Endothelial cell of umbilical vein (primary cell): ENCODE measurements around the gene TMEM140. TPM values are rescaled to one million over a fixed set of nuclear protein-coding genes. Genes with fewer than 3 reads are reported as not detected.

Experiments
- BruUV-seq: library from RNA; stranded (reverse); fragments of 400-500 nt; replicated peaks from 2 replicates; lab custom pipeline; 2021; lab: Mats Ljungman, UMichigan
- CTCF ChIA-PET: fragments of 300-600, 350-600 bp; sonication (Branson Sonifier 250); formaldehyde crosslinking; loops from one replicate; lab custom pipeline; 2021; ENCODE audit warnings: antibody characterized with exemption, inconsistent platforms; lab: Charles Lee
- POLR2A ChIA-PET: fragments of 300-600, 350-600 bp; sonication (Branson Sonifier 250); formaldehyde crosslinking; loops from one replicate; lab custom pipeline; 2021; ENCODE audit warnings: antibody characterized with exemption, inconsistent platforms; lab: Charles Lee
- DNase-seq: peaks from one replicate; pipeline ENCODE4 v3.0.0-alpha.2; 2011; ENCODE audit warnings: low read depth, low spot score
- FAIRE-seq: peaks from 2 replicates; lab custom pipeline; 2011; peaks lifted over from hg19 to GRCh38; lab: Jason Lieb, UNC
- H2AFZ ChIP-seq: 2 replicates; pipeline ENCODE4 v1.6.0; 2012; ENCODE audit warnings: low read depth, low read length, control low read depth, inconsistent platforms
- H3K27ac ChIP-seq: 2 replicates; pipeline ENCODE4 v1.5.1; 2011; ENCODE audit warnings: low read depth, mild to moderate bottlenecking, control low read depth, low read length, moderate library complexity; ENCODE audit not compliant: insufficient read depth
- H3K27me3 ChIP-seq, 2 experiments: 2 replicates each; pipeline versions ENCODE4 v1.6.0 to v1.6.1; 2011; ENCODE audit warnings: low read length in 2 of 2, mixed read lengths in 1 of 2; ENCODE audit not compliant: control insufficient read depth in 2 of 2, insufficient read depth in 2 of 2
- H3K36me3 ChIP-seq, 2 experiments: 2 replicates in 1 of 2; 3 replicates in 1 of 2; pipeline ENCODE4 v1.5.1; 2011; ENCODE audit warnings: low read length in 2 of 2, mild to moderate bottlenecking in 1 of 2, moderate library complexity in 1 of 2; ENCODE audit not compliant: control insufficient read depth in 2 of 2, insufficient read depth in 2 of 2; ENCODE audit errors: extremely low read depth in 1 of 2
- H3K4me1 ChIP-seq: 3 replicates; pipeline ENCODE4 v1.5.1; 2011; ENCODE audit warnings: mild to moderate bottlenecking, low read length; ENCODE audit not compliant: control insufficient read depth, insufficient read depth; ENCODE audit errors: extremely low read depth
- H3K4me2 ChIP-seq: 2 replicates; pipeline ENCODE4 v1.6.1; 2011; ENCODE audit warnings: low read length, control low read depth, mixed read lengths; ENCODE audit not compliant: insufficient read depth
- H3K4me3 ChIP-seq, 3 experiments: fragments of 200-600 bp in 1 of 3; sonication (generic), shearing (Covaris generic) in 1 of 3; replicated peaks in 1 of 3; 2 replicates each; pipeline ENCODE4 v1.5.1; 2011 to 2016; ENCODE audit warnings: control low read depth in 3 of 3, low read length in 3 of 3, mild to moderate bottlenecking in 2 of 3, inconsistent platforms in 1 of 3, low read depth in 1 of 3, moderate library complexity in 1 of 3; ENCODE audit not compliant: insufficient read depth in 1 of 3
- H3K79me2 ChIP-seq: 2 replicates; pipeline ENCODE4 v1.6.0; 2012; ENCODE audit warnings: low read length, inconsistent platforms; ENCODE audit not compliant: control insufficient read depth, insufficient read depth
- H3K9ac ChIP-seq: replicated peaks from 2 replicates; pipeline ENCODE3; 2011; ENCODE audit warnings: low read length, control low read depth; ENCODE audit not compliant: insufficient read depth; ENCODE audit errors: extremely low read depth
- H3K9me1 ChIP-seq: replicated peaks from 3 replicates; pipeline ENCODE4 v1.6.0; 2011; ENCODE audit warnings: mild to moderate bottlenecking, low read length; ENCODE audit not compliant: control insufficient read depth, insufficient read depth; ENCODE audit errors: extremely low read depth
- H3K9me3 ChIP-seq: replicated peaks from 2 replicates; pipeline ENCODE4 v1.5.1; 2012; ENCODE audit warnings: low read length, inconsistent platforms; ENCODE audit not compliant: control insufficient read depth, insufficient read depth
- H4K20me1 ChIP-seq: replicated peaks from 2 replicates; pipeline ENCODE3; 2011; ENCODE audit warnings: mild to moderate bottlenecking, low read length; ENCODE audit not compliant: control insufficient read depth, insufficient read depth; ENCODE audit errors: extremely low read depth
- EZH2 ChIP-seq: IDR thresholded peaks from 2 replicates; pipeline ENCODE4 v1.6.1; 2012; ENCODE audit warnings: borderline replicate concordance, low read depth, mild to moderate bottlenecking, moderate library complexity, low read length, inconsistent platforms; ENCODE audit not compliant: severe bottlenecking
- FOS ChIP-seq: IDR thresholded peaks from 2 replicates; pipeline ENCODE4 v1.6.1; 2011; ENCODE audit warnings: mild to moderate bottlenecking, low read length, moderate library complexity, borderline replicate concordance; ENCODE audit not compliant: insufficient read depth
- GATA2 ChIP-seq: IDR thresholded peaks from 2 replicates; pipeline ENCODE4 v1.7.0; 2011; ENCODE audit warnings: low read depth, mild to moderate bottlenecking, moderate library complexity, mixed read lengths, low read length; ENCODE audit not compliant: insufficient read length, insufficient read depth
- JUN ChIP-seq: IDR thresholded peaks from 2 replicates; pipeline ENCODE4 v1.6.1; 2011; ENCODE audit warnings: borderline replicate concordance, low read depth; ENCODE audit not compliant: insufficient read length, insufficient read depth
- MAX ChIP-seq: IDR thresholded peaks from 2 replicates; pipeline ENCODE4 v1.6.1; 2011; ENCODE audit not compliant: insufficient read depth, insufficient read length
- MYC ChIP-seq: IDR thresholded peaks from one replicate; pipeline ENCODE4 v1.6.1; 2011; ENCODE audit warnings: mild to moderate bottlenecking, low read depth, low read length
- POLR2A ChIP-seq: IDR thresholded peaks from 2 replicates; pipeline ENCODE4 v1.6.1; 2012; ENCODE audit warnings: low read depth, mild to moderate bottlenecking, control low read depth, low read length
- POLR2AphosphoS5 ChIP-seq: IDR thresholded peaks from 2 replicates; pipeline ENCODE4 v1.6.1; 2012; ENCODE audit warnings: low read depth, mild to moderate bottlenecking, control low read depth, low read length, moderate library complexity; ENCODE audit not compliant: insufficient read depth
- dilution Hi-C: fragments of 300-500 bp; cut with MboI; formaldehyde crosslinking; loops from one replicate; pipeline ENCODE4 v1.15.0; 2019; ENCODE audit warnings: low sequenced_read_pairs; ENCODE audit not compliant: extremely low pct_ligation_motif_present
- intact Hi-C: fragments of 100-400 bp; cut with micrococcal nuclease; formaldehyde crosslinking; loops from one replicate; pipeline ENCODE4 v1.10.0; 2022
- polyA plus RNA-seq, 4 experiments: library from polyadenylated mRNA; depleted of rRNA in 3 of 4; stranded (reverse) in 3 of 4; unstranded in 1 of 4; fragments of >200 nt; gene quantifications; 2 replicates each; pipeline versions ENCODE4 v1.2.1 to v1.2.3, GENCODE V29; 2011 to 2012; ENCODE audit warnings: missing spikeins in 1 of 4
- total RNA-seq: library from RNA; stranded (reverse); gene quantifications from 2 replicates; pipeline ENCODE4 v1.2.3, GENCODE V29; 2021
- TF ChIP-seq, protein P1 (sequence below), 2 donors: IDR thresholded peaks; 1 replicate in 1 of 2; 2 replicates in 1 of 2; pipeline ENCODE4 v1.5.1; 2011; ENCODE audit warnings: low read length in 2 of 2, mild to moderate bottlenecking in 2 of 2, moderate library complexity in 2 of 2, control low read depth in 1 of 2, inconsistent platforms in 1 of 2, low read depth in 1 of 2; ENCODE audit not compliant: insufficient read depth in 1 of 2; ENCODE audit errors: extremely low read depth in 1 of 2

The TMEM140 gene
- total and polyA plus RNA-seq, 2 donors (not counting 3 experiments of a cell fraction or from before 2014, with no cell fraction given): 17.9 to 26.5 TPM

DNA sequence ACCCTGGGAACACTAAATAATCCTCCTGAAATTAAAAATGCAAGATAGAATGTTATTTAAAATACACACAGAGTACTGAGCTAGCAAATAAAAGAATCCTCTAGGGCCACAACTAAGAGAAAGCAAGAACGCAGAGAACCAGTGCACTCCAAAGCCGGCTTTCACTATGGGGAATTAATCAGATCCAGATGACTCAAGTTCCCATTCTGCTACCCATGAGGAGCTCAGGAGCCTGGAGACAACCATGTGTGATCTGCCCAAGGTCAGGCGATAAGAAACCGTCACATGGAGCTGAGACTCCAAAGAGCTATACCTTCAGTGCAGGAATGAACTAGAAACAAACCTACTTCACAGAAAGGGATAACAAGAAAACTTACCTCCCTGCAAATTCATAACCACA, 42.1 kb downstream of the TMEM140 start:
- H3K9me1 ChIP-seq: no peaks in the 10 kb centered on the region
- no peak for DNase-seq
- POLR2A ChIA-PET: no interaction called here
- no peaks in the 10 kb centered on the region for H3K79me2 ChIP-seq
- CTCF ChIA-PET: no interaction called here
- H3K9me3 ChIP-seq: no peaks in the 10 kb centered on the region
- peaks cover 2 to 16% of the 10 kb centered on the region in 2 experiments for H3K36me3 ChIP-seq
- H3K27ac ChIP-seq: no peak overlapping the region
- H3K4me3 ChIP-seq: no peak overlapping the region
- no TSS peak for BruUV-seq
- dilution Hi-C loops (no loop called here), intact Hi-C loops (no loop called here)
- no peaks in the 10 kb centered on the region for H4K20me1 ChIP-seq
- H3K27me3 ChIP-seq: no peaks in the 10 kb centered on the region
- FAIRE-seq: no peak
- no peaks in the 10 kb centered on the region for H3K4me1 ChIP-seq
- H3K4me2 ChIP-seq: no peak overlapping the region
- H2AFZ ChIP-seq: no peak overlapping the region
- no peak overlapping the region for H3K9ac ChIP-seq
- TF ChIP-seq JUN (no peak), POLR2AphosphoS5 (no peak), MAX (no peak)

DNA sequence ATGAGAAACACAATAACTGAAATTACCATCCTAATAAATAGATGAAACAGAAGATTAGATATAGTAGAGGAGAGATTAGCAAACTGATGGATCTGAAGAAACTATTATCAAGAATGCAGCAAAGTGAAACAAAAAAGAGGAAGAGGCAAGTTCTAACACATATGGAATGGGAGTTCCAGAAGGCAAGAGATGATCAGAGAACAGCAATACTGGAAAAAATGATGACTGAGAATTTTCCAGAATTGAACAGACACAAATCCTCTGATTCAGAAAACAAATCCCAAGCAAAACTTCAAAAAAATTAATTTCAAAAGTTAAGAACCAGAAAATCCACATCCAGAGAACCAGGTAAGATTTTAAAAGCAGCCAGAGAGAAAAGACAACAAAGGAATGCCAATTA, 42.8 kb downstream of the TMEM140 start:
- FAIRE-seq: no peak
- CTCF ChIA-PET: no interaction called here

More for the DNA sequence above, 42.8 kb downstream of the TMEM140 start:
- Histone ChIP-seq H3K79me2 (no peaks in the 10 kb centered on the region), H3K27me3 (no peaks in the 10 kb centered on the region), H3K9ac (no peak overlapping the region), H2AFZ (no peak overlapping the region), H3K4me2 (no peak overlapping the region), H3K9me3 (no peaks in the 10 kb centered on the region), H3K27ac (no peak overlapping the region), H3K9me1 (no peaks in the 10 kb centered on the region), H3K4me1 (no peaks in the 10 kb centered on the region), H4K20me1 (no peaks in the 10 kb centered on the region), H3K36me3 (peaks cover 2 to 14% of the 10 kb centered on the region in 2 experiments), H3K4me3 (no peak overlapping the region)
- dilution Hi-C loops: no loop called here
- POLR2A ChIA-PET: no interaction called here
- no peak for TF ChIP-seq GATA2
- no peak for TF ChIP-seq MAX
- TF ChIP-seq JUN: no peak
- TF ChIP-seq POLR2AphosphoS5: no peak
- no peak for TF ChIP-seq FOS
- TF ChIP-seq, protein P1, sequence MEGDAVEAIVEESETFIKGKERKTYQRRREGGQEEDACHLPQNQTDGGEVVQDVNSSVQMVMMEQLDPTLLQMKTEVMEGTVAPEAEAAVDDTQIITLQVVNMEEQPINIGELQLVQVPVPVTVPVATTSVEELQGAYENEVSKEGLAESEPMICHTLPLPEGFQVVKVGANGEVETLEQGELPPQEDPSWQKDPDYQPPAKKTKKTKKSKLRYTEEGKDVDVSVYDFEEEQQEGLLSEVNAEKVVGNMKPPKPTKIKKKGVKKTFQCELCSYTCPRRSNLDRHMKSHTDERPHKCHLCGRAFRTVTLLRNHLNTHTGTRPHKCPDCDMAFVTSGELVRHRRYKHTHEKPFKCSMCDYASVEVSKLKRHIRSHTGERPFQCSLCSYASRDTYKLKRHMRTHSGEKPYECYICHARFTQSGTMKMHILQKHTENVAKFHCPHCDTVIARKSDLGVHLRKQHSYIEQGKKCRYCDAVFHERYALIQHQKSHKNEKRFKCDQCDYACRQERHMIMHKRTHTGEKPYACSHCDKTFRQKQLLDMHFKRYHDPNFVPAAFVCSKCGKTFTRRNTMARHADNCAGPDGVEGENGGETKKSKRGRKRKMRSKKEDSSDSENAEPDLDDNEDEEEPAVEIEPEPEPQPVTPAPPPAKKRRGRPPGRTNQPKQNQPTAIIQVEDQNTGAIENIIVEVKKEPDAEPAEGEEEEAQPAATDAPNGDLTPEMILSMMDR (IDR thresholded peaks at IDR 0.05; ENCODE audit: extremely low read depth in 1 of 2, insufficient read depth in 1 of 2, low read depth in 1 of 2, low read length in 2 of 2): no peak
- no peak for TF ChIP-seq POLR2A
- no peak for TF ChIP-seq MYC
- no peak for TF ChIP-seq EZH2
- BruUV-seq: no TSS peak
- intact Hi-C loops: no loop called here
- DNase-seq: no peak
